GM12873 (cell line): ENCODE results near the gene RAB40A.

Source experiments
- TF ChIP-seq, protein P1 (sequence below): IDR thresholded peaks from 2 replicates; pipeline ENCODE4 v1.5.1; 2012; ENCODE audit warnings: low read depth, mild to moderate bottlenecking, moderate library complexity, low read length, control low read depth; ENCODE audit not compliant: insufficient read depth; ENCODE audit errors: missing control alignments

Gene RAB40A

DNA sequence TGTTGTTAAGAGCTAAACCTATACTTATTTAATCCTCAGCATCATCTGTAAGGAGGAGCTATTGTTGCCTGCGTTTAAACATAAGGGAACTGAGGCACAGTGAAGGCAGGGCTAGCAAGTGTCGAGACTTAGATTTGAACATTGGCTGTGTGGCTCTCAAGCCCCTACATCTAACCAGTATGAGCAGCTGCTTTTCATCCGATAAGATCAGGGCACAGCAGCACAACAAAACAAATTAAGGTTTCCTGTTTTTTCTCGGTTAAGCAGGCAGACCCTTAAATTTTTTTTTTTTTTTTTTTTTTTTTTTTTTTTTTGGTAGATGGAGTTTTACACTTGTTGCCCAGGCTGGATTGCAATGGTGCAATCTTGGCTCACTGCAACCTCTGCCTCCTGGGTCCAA lies 35.6 kb downstream of the RAB40A start:
- TF ChIP-seq, protein P1, sequence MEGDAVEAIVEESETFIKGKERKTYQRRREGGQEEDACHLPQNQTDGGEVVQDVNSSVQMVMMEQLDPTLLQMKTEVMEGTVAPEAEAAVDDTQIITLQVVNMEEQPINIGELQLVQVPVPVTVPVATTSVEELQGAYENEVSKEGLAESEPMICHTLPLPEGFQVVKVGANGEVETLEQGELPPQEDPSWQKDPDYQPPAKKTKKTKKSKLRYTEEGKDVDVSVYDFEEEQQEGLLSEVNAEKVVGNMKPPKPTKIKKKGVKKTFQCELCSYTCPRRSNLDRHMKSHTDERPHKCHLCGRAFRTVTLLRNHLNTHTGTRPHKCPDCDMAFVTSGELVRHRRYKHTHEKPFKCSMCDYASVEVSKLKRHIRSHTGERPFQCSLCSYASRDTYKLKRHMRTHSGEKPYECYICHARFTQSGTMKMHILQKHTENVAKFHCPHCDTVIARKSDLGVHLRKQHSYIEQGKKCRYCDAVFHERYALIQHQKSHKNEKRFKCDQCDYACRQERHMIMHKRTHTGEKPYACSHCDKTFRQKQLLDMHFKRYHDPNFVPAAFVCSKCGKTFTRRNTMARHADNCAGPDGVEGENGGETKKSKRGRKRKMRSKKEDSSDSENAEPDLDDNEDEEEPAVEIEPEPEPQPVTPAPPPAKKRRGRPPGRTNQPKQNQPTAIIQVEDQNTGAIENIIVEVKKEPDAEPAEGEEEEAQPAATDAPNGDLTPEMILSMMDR = no peak

DNA sequence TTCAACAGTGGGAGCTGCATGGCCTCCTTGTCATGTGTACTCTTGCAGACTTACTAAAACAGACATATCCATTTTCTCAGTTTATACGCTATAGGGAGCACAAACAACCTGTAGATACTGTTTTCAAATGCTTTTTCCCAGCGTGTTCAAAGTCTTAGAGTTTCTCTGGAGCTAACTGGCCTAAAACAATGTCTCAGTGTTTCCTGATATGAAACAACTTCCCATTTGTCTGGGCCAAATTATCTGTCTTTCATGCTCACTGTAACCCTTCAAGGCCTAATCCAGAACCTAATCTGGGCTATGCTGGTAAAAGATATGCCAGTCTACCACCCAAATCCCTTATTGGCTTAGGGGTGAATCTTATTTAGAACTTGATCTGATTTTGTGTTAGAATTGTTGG lies 38.8 kb downstream of the RAB40A start:
- TF ChIP-seq, protein P1 = no peak

GRCh38 chrX:103477496-103477895 lies 41.8 kb downstream of the RAB40A start:
- TF ChIP-seq, protein P1 = no peak

- TF ChIP-seq, protein P1 = no peak
Measured at GRCh38 chrX:103475381-103475780, 43.9 kb downstream of the RAB40A start.

- TF ChIP-seq, protein P1 = no peak
Measured at GRCh38 chrX:103467887-103468286, 51.4 kb downstream of the RAB40A start.

DNA sequence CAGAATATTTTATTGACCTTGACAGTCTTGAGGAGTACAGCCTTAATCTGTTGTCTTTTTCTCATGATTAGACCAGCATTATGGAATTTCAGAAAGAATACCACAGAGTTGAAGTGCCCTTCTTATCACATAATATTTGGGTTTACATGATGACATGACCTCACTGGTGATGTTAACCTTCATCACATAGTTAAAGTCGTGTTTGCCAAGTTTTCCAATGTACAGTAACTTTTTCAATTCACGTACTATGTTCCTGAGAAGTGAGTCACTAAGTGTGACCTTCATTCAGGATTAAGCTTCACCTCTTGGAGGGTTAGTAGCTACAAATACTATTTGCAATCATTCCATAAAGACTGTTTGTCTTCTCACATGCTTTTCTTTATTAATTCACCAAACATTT lies 52.1 kb downstream of the RAB40A start:
- TF ChIP-seq, protein P1 = no peak

DNA sequence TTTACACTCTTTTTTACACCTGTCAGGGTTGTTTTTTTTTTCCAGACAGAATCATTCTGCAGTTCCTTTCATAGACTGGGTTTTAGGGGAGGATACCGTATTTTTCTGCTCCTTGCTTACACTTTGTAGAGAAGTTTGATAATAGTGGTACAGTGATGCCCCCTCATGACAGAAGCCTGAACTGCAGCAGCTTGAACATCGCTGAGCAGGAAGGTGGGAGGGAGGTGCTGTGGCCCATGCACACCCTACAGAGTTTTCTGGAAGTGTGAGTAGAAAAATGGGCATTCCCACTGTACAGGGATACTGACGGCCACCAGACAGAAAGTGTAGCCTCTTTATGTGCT lies 54.5 kb downstream of the RAB40A start:
- TF ChIP-seq, protein P1 = peak; percentile 77
